Epithelial cell of esophagus (primary cell): ENCODE measurements around the gene GRIN2A.

Experiments used
- DNase-seq: peaks from one replicate; pipeline ENCODE4 v3.0.0; 2010; ENCODE audit warnings: low read depth
- H3K4me3 ChIP-seq: 2 replicates; pipeline ENCODE4 v1.5.1; 2011; ENCODE audit warnings: mild to moderate bottlenecking, low read length, control low read depth
- CTCF ChIP-seq: IDR thresholded peaks from 2 replicates; pipeline ENCODE4 v1.5.1; 2011; ENCODE audit warnings: low read depth, mild to moderate bottlenecking, low read length, control low read depth, inconsistent platforms; ENCODE audit not compliant: insufficient read depth; ENCODE audit errors: missing control alignments

The GRIN2A gene

GRCh38 chr16:10178080-10178479, 4.1 kb downstream of the GRIN2A start:
- no peak for TF ChIP-seq CTCF
- peak; percentile 33 for DNase-seq
- no peak overlapping the region for H3K4me3 ChIP-seq

- DNase-seq: no peak
- no peak overlapping the region for H3K4me3 ChIP-seq
- TF ChIP-seq CTCF: no peak
Observed at GRCh38 chr16:10172848-10173655, 9.2 kb downstream of the GRIN2A start.

GRCh38 chr16:10171221-10171620, 11.0 kb downstream of the GRIN2A start:
- H3K4me3 ChIP-seq: no peak overlapping the region
- no peak for TF ChIP-seq CTCF
- no peak for DNase-seq

GRCh38 chr16:10169904-10170410, 12.3 kb downstream of the GRIN2A start:
- no peak for TF ChIP-seq CTCF
- H3K4me3 ChIP-seq: no peak overlapping the region
- DNase-seq: no peak

- no peak overlapping the region for H3K4me3 ChIP-seq
- TF ChIP-seq CTCF: no peak
- DNase-seq: no peak
Observed at GRCh38 chr16:10169031-10169430, 13.2 kb downstream of the GRIN2A start.

GRCh38 chr16:10168258-10168657, 14.0 kb downstream of the GRIN2A start:
- no peak for DNase-seq
- no peak overlapping the region for H3K4me3 ChIP-seq
- no peak for TF ChIP-seq CTCF

GRCh38 chr16:10165643-10166042, 16.6 kb downstream of the GRIN2A start:
- H3K4me3 ChIP-seq: no peak overlapping the region
- TF ChIP-seq CTCF: no peak
- no peak for DNase-seq
